CD4-positive, CD25-positive, alpha-beta regulatory T cell (primary cell): ENCODE results near the gene ZDHHC14. TPM values are rescaled to one million over a fixed set of nuclear protein-coding genes. Genes with fewer than 3 reads are reported as not detected.
"Not testable (repeated sequence)": the region's sequence is repeated elsewhere in the genome, so short reads cannot be mapped to it uniquely, and the experiment has no call there.

Source experiments
- ATAC-seq, 2 donors: fragments of 150-1000 bp; cut with Tn5 transposase; one replicate each; pipeline ENCODE4 v1.10.0; 2021; ENCODE audit warnings: low read depth in 2 of 2, moderate number of reproducible peaks in 2 of 2, moderate library complexity in 1 of 2
- DNase-seq, 3 donors: peaks; one replicate each; pipeline versions ENCODE4 v3.0.0 to v3.0.0-alpha.2; 2012 to 2022; ENCODE audit warnings: mixed read lengths in 1 of 3
- H3K27ac ChIP-seq: one replicate; pipeline ENCODE4 v1.7.0; 2013; ENCODE audit warnings: mild to moderate bottlenecking, low read length; ENCODE audit not compliant: insufficient read depth, poor library complexity, severe bottlenecking
- H3K27me3 ChIP-seq: one replicate; pipeline ENCODE4 v1.7.0; 2013; ENCODE audit warnings: low read length; ENCODE audit not compliant: control insufficient read depth, insufficient read depth
- H3K36me3 ChIP-seq: one replicate; pipeline ENCODE4 v1.7.0; 2013; ENCODE audit warnings: mild to moderate bottlenecking, low read length, moderate library complexity; ENCODE audit not compliant: control insufficient read depth, insufficient read depth
- H3K4me1 ChIP-seq: 2 replicates; pipeline ENCODE4 v1.7.0; 2013; ENCODE audit warnings: mild to moderate bottlenecking, low read length; ENCODE audit not compliant: insufficient read depth, control insufficient read depth, poor library complexity, severe bottlenecking
- H3K4me3 ChIP-seq: one replicate; pipeline ENCODE4 v1.7.0; 2013; ENCODE audit warnings: low read depth, mild to moderate bottlenecking, low read length, moderate library complexity
- H3K9me3 ChIP-seq, 2 experiments: 1 replicate in 1 of 2; 2 replicates in 1 of 2; pipeline ENCODE4 v1.7.0; 2013; ENCODE audit warnings: low read length in 2 of 2, mild to moderate bottlenecking in 1 of 2, moderate library complexity in 1 of 2; ENCODE audit not compliant: control insufficient read depth in 2 of 2
- H3K27ac Mint-ChIP-seq, 3 donors: one replicate each; pipeline ENCODE4 v1.8.0; 2020 to 2022; ENCODE audit warnings: mild to moderate bottlenecking in 3 of 3, mixed read lengths in 3 of 3, moderate library complexity in 2 of 3
- H3K27me3 Mint-ChIP-seq: one replicate; pipeline ENCODE4 v1.8.0; 2022; ENCODE audit warnings: mild to moderate bottlenecking, mixed read lengths
- H3K36me3 Mint-ChIP-seq: one replicate; pipeline ENCODE4 v1.8.0; 2020; ENCODE audit warnings: mixed read lengths
- H3K4me1 Mint-ChIP-seq, 4 donors: one replicate each; pipeline ENCODE4 v1.8.0; 2020 to 2022; ENCODE audit warnings: mixed read lengths in 4 of 4, mild to moderate bottlenecking in 1 of 4
- H3K4me3 Mint-ChIP-seq, 4 donors: one replicate each; pipeline ENCODE4 v1.8.0; 2020 to 2022; ENCODE audit warnings: mild to moderate bottlenecking in 4 of 4, mixed read lengths in 4 of 4, moderate library complexity in 3 of 4
- H3K9me3 Mint-ChIP-seq, 7 donors: one replicate each; pipeline ENCODE4 v1.8.0; 2020 to 2022; ENCODE audit warnings: mixed read lengths in 7 of 7, mild to moderate bottlenecking in 3 of 7, moderate library complexity in 2 of 7
- polyA plus RNA-seq, 4 donors: library from polyadenylated mRNA; unstranded; fragments of 300-500 nt; fragmentation: Illumina TruSeq; gene quantifications; one replicate each; pipeline ENCODE4 v1.2.3, GENCODE V29; 2021
- total RNA-seq: library from RNA; stranded (reverse); gene quantifications from one replicate; pipeline ENCODE4 v1.2.3, GENCODE V29; 2022

The ZDHHC14 gene
- total and polyA plus RNA-seq, 5 donors from 2014 or later = 0.29 to 4.2 (median 1.0) TPM

GRCh38 chr6:157695301-157696040, 314.5 kb downstream of the ZDHHC14 start:
- peaks cover 15% of the 10 kb centered on the region for H3K27me3 Mint-ChIP-seq
- H3K9me3 ChIP-seq = peaks cover 0 to 5% of the 10 kb centered on the region in 2 experiments
- no peaks in the 10 kb centered on the region for H3K27me3 ChIP-seq
- peaks cover 0 to 4% (median 0%) of the 10 kb centered on the region in 7 donors for H3K9me3 Mint-ChIP-seq
- no peaks in the 10 kb centered on the region for H3K36me3 Mint-ChIP-seq
- H3K27ac ChIP-seq = no peak overlapping the region
- H3K4me1 ChIP-seq = no peaks in the 10 kb centered on the region
- DNase-seq (no peak), ATAC-seq (no peak)
- H3K4me1 Mint-ChIP-seq = no peaks in the 10 kb centered on the region
- no peak overlapping the region for H3K27ac Mint-ChIP-seq
- H3K4me3 ChIP-seq = no peak overlapping the region
- H3K4me3 Mint-ChIP-seq = no peak overlapping the region
- no peaks in the 10 kb centered on the region for H3K36me3 ChIP-seq

GRCh38 chr6:157699777-157700636, 319.0 kb downstream of the ZDHHC14 start:
- no peak overlapping the region for H3K27ac ChIP-seq
- Mint-ChIP-seq H3K9me3 (peaks cover 0 to 4% (median 0%) of the 10 kb centered on the region in 7 donors), H3K27me3 (peaks cover 6% of the 10 kb centered on the region), H3K4me3 (no peak overlapping the region), H3K27ac (no peak overlapping the region), H3K36me3 (no peaks in the 10 kb centered on the region), H3K4me1 (no peaks in the 10 kb centered on the region)
- DNase-seq (no peak), ATAC-seq (no peak)
- H3K27me3 ChIP-seq = no peaks in the 10 kb centered on the region
- no peak overlapping the region for H3K4me3 ChIP-seq
- H3K36me3 ChIP-seq = no peaks in the 10 kb centered on the region
- H3K4me1 ChIP-seq = no peaks in the 10 kb centered on the region
- peaks cover 0 to 5% of the 10 kb centered on the region in 2 experiments for H3K9me3 ChIP-seq

- H3K9me3 Mint-ChIP-seq, H3K4me3 ChIP-seq, H3K27me3 Mint-ChIP-seq, ATAC-seq, H3K36me3 ChIP-seq, DNase-seq, H3K27me3 ChIP-seq, H3K4me3 Mint-ChIP-seq, H3K27ac Mint-ChIP-seq, H3K36me3 Mint-ChIP-seq, H3K27ac ChIP-seq, H3K4me1 Mint-ChIP-seq, H3K4me1 ChIP-seq, H3K9me3 ChIP-seq: not testable (repeated sequence)
These were observed 325.4 kb downstream of the ZDHHC14 start for GRCh38 chr6:157706351-157706750.

GRCh38 chr6:157706883-157707282, 325.9 kb downstream of the ZDHHC14 start:
- Mint-ChIP-seq H3K4me1 (no peaks in the 10 kb centered on the region), H3K4me3 (no peak overlapping the region), H3K36me3 (no peaks in the 10 kb centered on the region), H3K27ac (no peak overlapping the region), H3K9me3 (no peaks in the 10 kb centered on the region), H3K27me3 (no peaks in the 10 kb centered on the region)
- H3K4me1 ChIP-seq = no peaks in the 10 kb centered on the region
- no peak for DNase-seq
- H3K27me3 ChIP-seq = no peaks in the 10 kb centered on the region
- no peaks in the 10 kb centered on the region for H3K36me3 ChIP-seq
- H3K4me3 ChIP-seq = no peak overlapping the region
- no peak overlapping the region for H3K27ac ChIP-seq
- H3K9me3 ChIP-seq = no peaks in the 10 kb centered on the region
- ATAC-seq = no peak

- Histone ChIP-seq H3K9me3 (no peaks in the 10 kb centered on the region), H3K27me3 (no peaks in the 10 kb centered on the region), H3K4me3 (no peak overlapping the region), H3K4me1 (no peaks in the 10 kb centered on the region), H3K27ac (no peak overlapping the region), H3K36me3 (no peaks in the 10 kb centered on the region)
- DNase-seq = no peak
- Mint-ChIP-seq H3K27me3 (no peaks in the 10 kb centered on the region), H3K9me3 (no peaks in the 10 kb centered on the region), H3K4me3 (no peak overlapping the region), H3K4me1 (no peaks in the 10 kb centered on the region), H3K27ac (peak overlapping the region in 1 of 3 donors; percentile 24), H3K36me3 (no peaks in the 10 kb centered on the region)
- no peak for ATAC-seq
These were observed 326.6 kb downstream of the ZDHHC14 start for GRCh38 chr6:157707576-157707975.

GRCh38 chr6:157708239-157708638, 327.2 kb downstream of the ZDHHC14 start:
- Mint-ChIP-seq H3K4me3 (no peak overlapping the region), H3K36me3 (no peaks in the 10 kb centered on the region), H3K27me3 (no peaks in the 10 kb centered on the region), H3K4me1 (no peaks in the 10 kb centered on the region), H3K9me3 (no peaks in the 10 kb centered on the region), H3K27ac (peak overlapping the region in 1 of 3 donors; percentile 24)
- no peak for ATAC-seq
- H3K27ac ChIP-seq = no peak overlapping the region
- H3K27me3 ChIP-seq = no peaks in the 10 kb centered on the region
- no peak for DNase-seq
- no peaks in the 10 kb centered on the region for H3K36me3 ChIP-seq
- no peak overlapping the region for H3K4me3 ChIP-seq
- no peaks in the 10 kb centered on the region for H3K9me3 ChIP-seq
- H3K4me1 ChIP-seq = no peaks in the 10 kb centered on the region

- H3K36me3 ChIP-seq = no peaks in the 10 kb centered on the region
- H3K27ac ChIP-seq = no peak overlapping the region
- no peak overlapping the region for H3K4me3 ChIP-seq
- H3K4me1 ChIP-seq = no peaks in the 10 kb centered on the region
- no peaks in the 10 kb centered on the region for H3K4me1 Mint-ChIP-seq
- H3K9me3 Mint-ChIP-seq = no peaks in the 10 kb centered on the region
- no peak overlapping the region for H3K27ac Mint-ChIP-seq
- H3K36me3 Mint-ChIP-seq = no peaks in the 10 kb centered on the region
- no peak for DNase-seq
- H3K27me3 ChIP-seq = no peaks in the 10 kb centered on the region
- no peaks in the 10 kb centered on the region for H3K9me3 ChIP-seq
- no peak for ATAC-seq
- no peak overlapping the region for H3K4me3 Mint-ChIP-seq
- H3K27me3 Mint-ChIP-seq = no peaks in the 10 kb centered on the region
These were observed 327.9 kb downstream of the ZDHHC14 start for GRCh38 chr6:157708933-157709332.
